Femur (tissue), 1 donor: ENCODE results near the gene FGF5.
A peak's percentile ranks its signal among the peaks of the same experiment; 100 is the strongest.
"Not testable (repeated sequence)": the region's sequence is repeated elsewhere in the genome, so short reads cannot be mapped to it uniquely, and the experiment has no call there.

Experiments used
- DNase-seq: peaks from one replicate; pipeline ENCODE4 v3.0.0-alpha.2; 2017

The FGF5 gene, protein sequence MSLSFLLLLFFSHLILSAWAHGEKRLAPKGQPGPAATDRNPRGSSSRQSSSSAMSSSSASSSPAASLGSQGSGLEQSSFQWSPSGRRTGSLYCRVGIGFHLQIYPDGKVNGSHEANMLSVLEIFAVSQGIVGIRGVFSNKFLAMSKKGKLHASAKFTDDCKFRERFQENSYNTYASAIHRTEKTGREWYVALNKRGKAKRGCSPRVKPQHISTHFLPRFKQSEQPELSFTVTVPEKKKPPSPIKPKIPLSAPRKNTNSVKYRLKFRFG

DNA sequence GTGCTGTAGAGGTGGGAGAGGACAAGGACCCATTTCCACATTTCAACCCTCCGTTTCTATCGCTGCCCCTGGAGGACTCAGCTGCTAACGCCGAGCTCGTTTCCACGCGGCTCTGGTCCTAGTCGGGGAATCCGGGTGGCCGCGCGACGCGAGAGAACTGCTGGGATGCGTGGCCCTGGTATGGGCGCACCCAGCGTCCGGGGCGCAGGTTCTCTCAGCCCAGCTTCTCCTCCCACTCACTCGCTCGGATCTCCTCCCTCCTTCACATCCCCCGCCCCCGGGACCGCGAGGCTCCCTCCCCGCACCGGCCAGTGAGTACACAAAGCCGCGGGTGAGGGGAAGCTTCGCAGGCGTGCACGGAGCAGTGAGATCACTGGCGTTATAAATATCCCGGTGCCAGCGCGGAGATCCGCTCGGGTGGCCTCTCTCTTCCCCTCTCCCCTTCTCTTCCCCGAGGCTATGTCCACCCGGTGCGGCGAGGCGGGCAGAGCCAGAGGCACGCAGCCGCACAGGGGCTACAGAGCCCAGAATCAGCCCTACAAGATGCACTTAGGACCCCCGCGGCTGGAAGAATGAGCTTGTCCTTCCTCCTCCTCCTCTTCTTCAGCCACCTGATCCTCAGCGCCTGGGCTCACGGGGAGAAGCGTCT, at the start of gene FGF5:
TSS of gene FGF5 (plus strand) at position 412 of the 649 bp plus-strand sequence. CDS start at position 573, 161 bp downstream.
- peak; percentile 71 for DNase-seq

DNA sequence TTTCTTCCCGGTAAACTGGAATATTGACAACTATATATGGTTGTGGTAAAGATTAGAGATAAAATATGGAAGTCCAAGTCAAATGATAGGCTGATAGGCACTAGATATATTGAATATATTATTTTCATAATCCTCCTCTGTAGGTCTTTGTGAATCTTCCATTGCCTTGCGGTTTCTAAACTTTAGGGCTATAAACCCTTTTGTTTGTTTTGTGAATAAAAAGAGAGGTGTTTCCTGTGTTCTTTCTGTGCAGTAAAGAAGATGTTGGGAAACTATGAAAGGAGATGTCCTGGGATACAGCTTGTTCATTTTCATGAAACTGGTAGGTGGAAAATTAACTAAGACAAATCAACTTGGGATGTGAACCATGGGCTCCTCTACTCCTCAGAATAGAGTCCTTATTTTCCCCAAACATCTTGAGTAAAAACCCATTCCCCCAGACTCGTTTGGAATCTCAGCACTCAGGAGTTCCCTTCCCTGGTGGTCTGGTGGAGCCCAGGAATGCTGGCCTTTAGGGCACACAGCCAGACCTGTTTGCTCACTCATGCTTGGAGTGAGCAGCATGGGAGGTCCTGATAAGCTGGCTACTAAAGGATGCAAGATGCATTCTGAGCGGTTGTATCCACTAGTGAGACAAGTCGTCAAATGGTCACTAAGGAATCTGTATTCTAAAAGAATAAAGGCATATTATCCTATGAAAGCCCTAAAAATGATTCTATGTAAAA, 47.0 kb upstream of the FGF5 start:
- DNase-seq = no peak

DNA sequence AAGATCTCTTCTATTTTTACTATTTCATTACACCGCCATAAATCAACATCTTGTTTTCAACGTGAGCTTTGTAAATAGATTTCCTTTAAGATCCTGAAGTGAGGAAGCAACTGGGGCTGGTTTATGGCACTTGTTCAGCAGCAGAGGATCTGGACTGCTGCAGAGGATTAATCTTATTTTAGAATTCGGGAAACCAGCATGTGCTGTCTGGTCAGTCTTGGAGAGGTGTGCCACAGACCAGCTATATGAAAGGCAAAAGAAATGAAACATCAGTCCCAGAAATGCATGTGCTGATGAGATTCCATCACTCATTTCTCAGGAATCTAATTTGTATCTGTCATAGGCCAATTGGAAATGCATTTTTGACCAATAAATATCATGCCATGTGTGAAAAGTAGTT, 45.8 kb upstream of the FGF5 start:
- no peak for DNase-seq

DNA sequence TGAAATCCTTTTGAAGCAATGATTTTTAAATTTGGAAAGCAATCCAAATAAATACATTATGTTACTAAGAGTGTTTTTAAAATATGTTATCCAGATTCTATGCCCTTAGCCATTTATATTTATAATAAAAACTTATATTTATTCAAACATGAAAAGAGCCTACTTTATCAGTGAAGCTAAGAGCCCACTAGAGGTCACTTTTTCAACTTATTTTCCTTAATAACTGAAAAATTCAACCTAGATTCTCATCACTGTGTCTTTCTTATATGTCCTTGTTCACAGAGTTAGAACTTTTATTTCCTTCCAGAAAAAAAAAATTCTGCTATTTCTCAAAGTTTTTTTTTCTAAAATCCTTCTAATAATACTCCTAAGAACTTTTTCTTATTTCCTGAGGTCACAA, 45.3 kb upstream of the FGF5 start:
- no peak for DNase-seq

DNA sequence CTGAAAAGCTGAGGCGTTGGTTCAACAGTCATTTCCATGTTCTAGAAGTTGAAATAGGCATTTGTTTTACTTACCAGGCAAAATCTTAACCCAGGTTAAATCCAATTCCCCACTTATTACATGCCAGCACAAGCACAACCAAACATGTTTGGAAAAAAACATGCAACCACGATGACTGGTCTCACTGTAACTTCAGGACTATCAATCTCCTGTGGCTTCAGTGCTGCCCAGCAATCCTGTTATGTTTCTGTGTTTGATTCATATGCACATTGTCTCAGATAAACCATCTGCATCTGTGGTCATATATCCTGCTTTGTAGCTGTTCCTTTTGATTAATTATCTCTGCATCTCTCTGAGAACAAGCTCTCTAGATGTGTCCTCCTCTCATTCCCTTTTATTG, 40.9 kb upstream of the FGF5 start:
- DNase-seq = no peak

DNA sequence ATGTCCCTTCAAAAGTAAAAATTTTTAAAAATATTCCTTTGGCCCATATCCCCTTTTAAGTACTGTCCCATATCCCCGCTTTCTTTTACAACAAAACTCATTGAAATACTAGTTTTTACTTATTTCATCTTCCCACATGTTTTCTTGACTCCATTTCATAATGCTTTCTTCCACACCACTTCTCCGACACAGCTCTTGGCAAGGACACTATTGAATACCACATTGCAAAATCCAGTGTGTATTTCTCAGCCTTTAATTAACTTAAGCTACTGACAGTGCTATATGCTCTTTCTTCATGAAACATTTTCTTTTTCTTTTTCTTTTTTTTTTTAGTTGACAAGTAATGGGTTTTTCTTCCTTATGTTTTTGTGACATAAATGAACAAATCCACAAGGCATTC, 40.4 kb upstream of the FGF5 start:
- no peak for DNase-seq

DNA sequence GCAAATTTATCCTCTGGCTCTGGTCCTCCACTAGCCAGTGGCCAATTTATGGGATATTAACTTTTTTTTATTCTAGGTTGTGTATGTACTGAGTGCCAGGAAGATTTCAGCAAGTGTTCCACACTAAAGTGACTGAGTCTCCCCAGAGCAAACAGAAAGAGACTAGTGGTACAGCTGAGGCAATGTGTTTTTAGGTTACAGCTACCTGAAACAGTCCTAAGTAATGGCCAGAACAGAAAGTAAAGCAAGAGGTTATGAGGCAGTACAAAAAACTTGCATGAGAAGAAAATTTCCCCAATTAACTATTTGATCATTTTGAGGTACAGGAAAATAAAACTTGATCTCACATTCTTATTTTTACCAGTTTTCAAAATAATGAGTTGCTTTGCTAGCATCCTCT, 38.0 kb upstream of the FGF5 start:
- DNase-seq = no peak

DNA sequence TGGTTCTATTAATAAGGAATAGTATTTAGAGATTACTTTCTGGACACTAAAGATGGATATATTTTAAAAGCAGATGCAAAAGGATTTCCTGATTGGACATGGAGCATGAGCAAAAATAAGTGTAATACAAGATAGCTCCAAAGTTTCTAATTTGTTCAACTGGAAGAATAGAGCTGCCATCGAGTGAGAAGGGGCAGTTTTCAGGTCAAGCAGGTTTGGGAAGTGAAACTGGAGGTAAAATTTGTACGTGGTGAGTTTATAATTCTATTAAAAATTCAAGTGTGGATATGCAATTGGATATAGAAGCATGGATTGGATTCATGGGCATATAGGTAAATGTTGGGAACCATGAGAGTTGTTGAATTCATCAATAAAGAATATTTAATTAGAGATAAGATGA, 37.3 kb upstream of the FGF5 start:
- DNase-seq = no peak

DNA sequence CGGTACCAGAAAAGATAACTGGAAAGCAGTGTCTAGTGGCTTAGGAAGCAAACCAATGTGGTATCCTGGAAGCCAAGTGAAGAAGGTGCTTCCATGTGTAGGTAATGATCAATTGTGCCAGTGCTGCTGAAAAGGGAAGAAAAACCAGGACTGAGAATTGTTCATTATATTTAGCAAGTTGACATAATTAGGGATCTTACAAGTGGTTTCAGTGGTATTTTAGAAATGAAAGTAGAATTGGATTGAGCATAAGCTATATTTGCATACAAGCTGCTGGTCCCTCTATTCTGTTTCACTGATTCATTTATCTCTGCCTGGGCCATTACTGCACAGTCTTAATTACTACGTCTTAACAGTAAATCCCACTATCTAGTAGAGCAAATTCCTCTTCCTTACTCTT, 36.9 kb upstream of the FGF5 start:
- no peak for DNase-seq

DNA sequence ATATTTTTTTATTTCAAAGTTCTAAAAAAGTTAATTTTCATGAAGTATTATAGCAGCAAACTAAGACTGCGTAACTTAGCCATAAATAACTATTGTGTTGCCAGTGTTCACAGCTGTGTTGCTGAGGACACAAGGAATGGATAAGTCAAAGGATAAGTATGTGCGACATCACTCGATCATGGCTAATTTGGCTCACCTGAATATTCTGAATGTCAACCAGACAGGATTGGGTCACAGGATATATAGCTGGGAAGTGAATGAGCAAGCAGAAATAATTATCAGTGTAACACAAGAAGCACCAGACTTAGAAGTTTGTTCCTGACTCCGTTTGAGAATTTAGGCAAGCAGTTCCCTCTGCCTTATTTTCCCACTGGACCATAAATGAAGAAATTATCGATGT, 35.3 kb upstream of the FGF5 start:
- no peak for DNase-seq

DNA sequence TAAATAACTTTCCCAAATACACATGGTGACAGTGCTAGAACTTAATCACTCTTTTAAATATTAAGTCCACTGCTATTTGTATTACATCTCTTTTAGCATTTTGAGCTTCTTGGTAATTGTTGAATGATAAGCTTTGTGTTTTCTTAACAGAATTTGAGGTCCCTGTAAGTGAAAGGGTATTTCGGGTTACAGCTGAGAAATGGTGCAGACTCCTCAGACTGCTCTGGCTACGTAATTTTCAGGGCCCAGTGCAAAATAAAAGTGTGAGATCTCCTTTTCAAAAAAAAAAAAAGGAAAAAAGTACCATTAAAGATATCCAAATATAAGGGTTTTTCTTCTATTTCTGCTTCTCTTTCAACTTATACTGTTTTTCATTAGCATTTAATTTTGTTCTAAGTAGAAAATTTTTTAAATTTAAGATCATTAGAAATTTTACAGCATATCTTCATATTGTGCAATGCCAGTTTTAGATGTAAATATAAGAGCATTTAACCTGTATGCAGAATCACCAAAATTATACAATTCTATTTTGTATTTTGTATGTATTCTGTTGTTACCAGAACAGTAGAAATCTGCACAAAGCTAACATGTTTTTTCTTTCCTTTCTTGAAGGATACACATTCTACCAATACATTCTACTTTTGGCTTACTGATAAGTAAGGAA, 33.6 kb upstream of the FGF5 start:
- DNase-seq = no peak

DNA sequence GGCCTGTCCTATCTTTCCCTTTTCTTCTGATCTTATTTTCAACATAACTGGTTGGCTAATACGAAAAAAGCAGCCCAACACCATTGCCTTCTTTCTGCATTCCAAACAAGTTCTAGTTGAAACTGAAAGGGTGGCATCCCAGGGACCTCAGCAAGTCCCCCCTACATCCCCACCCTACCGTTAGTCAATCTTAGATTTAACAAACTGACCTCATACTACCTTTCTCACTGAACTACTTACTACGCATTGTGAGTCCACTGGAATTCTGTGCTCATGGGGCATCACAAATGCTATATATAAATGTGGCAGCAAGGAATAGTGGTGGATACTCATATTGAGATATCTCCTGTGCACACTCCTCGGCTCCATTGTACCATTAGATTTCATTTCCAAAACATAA, 33.1 kb upstream of the FGF5 start:
- DNase-seq = no peak

DNA sequence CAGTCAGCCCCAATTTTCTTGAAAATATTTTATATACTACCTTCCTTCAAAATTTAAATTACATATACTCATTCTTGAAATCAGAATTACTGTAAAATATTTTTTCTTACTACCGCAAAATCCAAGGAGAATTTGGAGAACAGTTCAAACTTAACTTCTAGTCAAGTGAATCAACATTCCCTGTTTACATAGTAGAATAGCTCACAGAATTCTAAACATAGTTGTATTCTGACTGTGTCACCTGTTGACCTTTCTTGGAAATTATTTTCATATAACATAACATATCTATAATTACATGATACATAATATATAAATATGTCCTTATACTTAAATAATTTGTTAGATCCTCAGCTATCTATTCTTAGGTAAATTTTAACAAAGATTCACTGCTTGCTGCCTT, 31.0 kb upstream of the FGF5 start:
- DNase-seq = no peak

DNA sequence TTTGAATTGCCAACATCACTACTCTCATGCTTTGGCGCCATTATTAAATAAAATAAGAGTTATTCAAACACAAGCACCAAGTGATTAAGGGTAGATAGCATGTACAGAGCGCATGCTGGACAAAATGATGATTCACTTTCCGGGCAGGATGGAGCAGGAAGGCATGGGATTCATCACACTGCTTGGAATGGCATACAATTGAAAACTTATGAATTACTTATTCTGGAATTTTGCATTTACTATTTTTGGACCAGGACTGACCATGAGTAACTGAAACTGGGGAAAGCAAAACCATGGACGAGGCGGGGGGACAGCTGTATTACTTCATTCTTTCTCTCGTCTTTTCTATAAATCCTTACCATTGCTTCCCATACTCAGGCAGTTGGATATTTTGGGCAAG, 28.5 kb upstream of the FGF5 start:
- DNase-seq = no peak

DNA sequence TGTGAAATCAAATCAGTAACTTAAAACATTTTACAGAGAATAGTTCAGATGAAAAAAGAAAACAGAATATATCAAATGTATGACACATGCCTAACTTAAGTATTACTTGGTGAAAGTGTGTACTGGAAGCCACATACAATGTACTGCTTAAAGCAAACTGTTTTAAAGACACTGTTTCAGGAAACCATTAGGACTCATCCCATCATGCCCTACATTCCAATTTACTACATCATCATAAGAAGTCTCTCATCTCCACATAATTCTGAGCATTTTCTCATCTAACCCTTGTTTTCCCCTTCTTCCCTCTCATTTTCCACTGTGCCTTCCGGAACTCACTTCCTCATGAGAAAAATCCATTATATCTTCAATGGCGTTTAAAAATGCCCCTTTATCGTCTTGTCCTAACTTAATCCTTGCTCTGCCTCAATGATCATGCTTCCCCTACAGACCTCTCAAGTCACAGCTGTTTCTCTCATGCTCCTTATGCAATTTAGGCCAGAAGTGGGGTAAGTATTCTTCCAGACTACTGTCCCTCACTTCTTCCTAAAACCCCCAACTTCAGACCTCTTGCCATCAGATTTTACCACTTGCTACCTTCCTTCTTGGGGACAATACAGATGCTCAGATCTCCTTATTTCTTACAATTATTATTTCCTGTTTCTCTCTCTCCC, 26.8 kb upstream of the FGF5 start:
- DNase-seq = no peak

DNA sequence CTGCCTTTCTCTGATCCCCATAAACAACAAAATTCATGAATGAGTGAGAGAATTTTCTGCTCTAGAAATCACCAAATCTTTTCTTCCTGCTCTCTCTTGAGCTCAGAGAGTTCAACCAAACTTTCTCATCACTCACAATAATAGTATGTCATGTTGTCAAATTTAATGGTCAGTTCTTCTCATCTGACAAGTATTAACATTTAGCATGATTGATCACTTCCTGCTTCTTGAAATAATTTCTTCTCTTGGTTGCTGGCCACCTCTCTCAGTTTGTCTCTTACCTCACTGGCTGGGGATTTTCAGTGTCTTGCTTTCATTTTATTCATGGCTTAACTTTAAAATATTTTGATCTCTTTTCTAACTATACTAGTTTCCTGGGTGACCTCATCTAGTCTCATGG, 25.5 kb upstream of the FGF5 start:
- DNase-seq = no peak

DNA sequence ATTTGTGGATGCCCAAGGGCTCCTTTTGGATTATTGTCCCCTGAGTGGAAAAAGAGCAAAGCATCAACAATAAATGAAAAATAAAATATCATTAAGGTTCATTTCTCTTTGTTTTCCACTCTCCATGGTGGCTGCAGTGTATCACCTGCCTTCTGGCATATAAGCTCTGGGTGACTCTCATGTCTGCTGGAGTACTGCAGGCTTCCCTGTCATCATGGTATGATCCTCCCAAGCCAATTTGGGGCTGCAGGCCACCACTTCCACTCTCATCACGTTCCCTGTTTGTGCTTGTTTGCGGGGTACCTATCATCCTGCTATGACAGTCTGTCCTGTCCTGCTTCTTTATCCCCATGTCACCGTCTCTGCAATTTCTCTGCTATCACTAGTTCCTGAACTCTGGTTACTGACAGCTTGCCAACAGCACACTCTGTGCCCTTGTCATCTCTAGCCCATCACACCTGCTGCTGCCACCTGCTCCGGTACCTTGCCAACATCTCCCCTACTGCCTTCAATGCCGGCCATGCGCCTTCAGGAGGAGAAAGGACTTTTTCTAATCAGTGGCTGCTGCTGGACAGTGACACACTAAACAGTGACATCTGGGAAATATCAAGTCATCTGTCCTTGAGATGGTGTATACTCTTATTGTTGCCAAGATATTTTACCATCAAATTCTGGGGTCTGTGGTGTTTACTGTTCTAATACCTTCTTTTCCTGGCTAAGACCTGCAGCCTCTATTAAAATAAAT, 23.0 kb upstream of the FGF5 start:
- no peak for DNase-seq

DNA sequence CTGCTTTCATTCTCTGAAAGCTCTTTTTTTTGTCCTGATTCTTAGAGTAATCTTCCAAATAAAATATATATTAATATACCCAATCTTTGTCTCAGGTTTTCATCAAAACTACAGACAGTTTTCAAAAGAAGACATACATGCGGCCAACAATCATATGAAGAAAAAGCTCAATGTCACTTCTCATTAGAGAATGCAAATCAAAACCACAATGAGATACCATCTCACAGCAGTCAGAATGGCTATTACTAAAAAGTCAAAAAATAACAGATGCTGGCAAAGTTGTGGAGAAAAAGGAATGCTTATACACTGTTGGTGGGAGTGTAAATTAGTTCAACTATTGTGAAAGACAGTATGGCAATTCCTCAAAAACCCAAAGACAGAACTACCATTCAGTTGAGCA, 19.0 kb upstream of the FGF5 start:
- DNase-seq = not testable (repeated sequence)

DNA sequence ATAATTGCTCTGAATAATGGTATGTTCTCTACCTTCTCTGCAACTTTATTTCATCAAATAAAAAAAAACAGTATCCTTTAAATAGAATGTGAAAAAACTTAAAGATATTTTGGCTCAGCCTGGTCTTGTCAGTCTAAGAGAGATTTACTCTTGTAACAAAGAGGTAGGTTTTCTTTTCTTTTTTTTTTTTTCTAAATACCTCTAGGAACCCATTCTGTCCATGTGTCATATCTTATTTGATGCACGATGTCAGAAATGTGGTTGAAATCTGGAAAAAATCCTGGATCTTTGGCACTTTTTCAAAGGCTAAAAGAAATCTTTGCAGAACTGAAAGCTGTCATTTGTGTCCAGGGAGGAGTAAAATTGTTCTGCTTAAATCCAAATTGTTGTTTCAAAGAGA, 17.3 kb upstream of the FGF5 start:
- DNase-seq = no peak

DNA sequence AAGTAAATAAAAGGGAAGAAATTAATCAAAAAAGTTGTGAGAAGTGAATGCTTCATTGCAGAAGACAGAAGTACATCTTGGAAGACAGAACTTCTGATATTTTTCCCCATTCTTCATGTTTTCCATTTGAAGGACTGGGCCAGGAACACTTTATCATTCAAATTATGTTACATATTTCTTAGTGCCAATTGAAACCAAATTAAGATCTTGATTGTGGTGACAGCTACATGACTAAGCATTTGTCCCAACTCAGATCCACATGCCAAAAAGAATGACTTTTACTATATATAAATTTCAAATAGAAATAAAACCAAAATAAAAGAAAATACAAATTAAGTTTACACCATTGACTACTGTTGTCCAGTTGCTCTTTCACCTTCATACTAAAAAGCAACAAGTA, 14.0 kb upstream of the FGF5 start:
- DNase-seq = no peak

DNA sequence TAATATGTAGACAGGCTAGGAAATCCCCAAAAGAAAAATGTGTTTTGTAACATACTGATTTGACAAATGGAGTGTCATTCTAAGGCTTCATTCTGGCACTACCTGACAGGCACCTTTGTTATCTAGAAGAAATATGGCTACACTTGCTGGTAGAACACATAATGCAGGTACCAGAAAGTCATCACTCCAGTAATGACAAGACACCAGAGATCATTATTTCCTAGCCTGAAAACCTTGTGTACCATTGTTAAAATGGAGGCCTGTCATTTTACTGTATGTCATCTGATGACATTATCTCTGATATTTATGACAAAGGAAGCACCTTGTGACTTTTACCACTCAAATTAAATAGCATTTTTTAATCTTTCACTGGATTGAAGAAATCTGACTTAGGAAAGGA, 13.5 kb upstream of the FGF5 start:
- DNase-seq = no peak

DNA sequence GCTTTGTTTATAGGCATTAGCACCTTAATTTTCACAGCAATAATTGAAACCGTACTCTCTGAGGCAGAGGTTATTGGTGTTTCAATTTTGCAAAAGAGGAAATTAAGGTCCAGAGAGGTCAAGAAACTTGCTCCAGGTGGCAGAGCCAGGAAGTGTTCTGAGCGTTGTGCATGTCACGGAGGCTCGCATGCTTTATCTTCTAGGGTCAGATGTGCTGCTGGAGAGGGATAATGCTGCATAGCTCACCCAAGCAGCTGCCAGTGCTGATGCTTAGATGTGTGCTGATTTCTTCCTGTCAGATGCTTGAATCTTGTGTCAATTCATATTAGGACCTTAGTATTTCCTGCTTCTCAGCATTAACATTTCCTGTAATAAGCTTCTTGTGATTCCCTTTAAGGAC, 13.0 kb upstream of the FGF5 start:
- no peak for DNase-seq

DNA sequence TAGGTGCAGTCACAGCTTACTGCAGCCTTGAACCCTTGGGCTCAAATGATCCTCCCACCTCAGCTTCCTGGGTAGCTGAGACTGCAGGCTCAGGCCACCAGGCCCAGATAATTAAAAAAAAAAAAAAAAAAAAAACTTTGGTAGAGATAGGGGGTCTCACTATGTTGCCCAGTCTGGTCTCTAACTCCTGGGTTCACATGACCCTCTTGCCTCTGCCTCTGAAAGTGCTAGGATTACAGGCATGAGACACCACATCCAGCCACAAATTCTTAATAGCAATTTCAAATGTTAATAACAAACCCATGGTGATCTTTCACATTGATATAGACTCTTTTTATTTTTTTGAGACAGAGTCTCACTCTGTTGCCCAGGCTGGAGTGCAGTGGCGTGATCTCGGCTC, 12.3 kb upstream of the FGF5 start:
- no peak for DNase-seq
